Measurements from ENCODE around the gene CLEC7A.

DNA sequence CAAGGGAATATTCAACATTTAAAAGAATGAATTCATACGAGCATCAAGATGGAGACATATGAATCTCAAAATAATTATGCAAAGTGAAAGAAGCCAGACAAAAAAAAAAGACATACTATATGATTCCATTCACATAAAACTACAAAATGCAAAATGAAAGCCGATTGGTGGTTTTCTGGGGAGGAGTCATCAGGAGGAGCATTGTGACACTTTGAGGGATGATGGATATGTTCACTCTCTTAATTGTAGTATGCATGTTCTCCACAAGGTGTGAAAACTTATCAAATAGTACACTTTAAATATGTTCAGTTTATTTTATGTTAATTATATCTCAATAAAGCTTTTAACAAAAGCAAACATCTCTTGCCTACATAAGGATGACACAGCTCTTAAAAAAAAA lies 28.4 kb upstream of the CLEC7A start:
- TF ChIP-seq, protein P1, sequence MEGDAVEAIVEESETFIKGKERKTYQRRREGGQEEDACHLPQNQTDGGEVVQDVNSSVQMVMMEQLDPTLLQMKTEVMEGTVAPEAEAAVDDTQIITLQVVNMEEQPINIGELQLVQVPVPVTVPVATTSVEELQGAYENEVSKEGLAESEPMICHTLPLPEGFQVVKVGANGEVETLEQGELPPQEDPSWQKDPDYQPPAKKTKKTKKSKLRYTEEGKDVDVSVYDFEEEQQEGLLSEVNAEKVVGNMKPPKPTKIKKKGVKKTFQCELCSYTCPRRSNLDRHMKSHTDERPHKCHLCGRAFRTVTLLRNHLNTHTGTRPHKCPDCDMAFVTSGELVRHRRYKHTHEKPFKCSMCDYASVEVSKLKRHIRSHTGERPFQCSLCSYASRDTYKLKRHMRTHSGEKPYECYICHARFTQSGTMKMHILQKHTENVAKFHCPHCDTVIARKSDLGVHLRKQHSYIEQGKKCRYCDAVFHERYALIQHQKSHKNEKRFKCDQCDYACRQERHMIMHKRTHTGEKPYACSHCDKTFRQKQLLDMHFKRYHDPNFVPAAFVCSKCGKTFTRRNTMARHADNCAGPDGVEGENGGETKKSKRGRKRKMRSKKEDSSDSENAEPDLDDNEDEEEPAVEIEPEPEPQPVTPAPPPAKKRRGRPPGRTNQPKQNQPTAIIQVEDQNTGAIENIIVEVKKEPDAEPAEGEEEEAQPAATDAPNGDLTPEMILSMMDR (IDR thresholded peaks at IDR 0.05 in 4 of 5, conservative IDR thresholded peaks at IDR 0.05 in 1 of 5) = no peak
- TF ChIP-seq POLR2A (IDR thresholded peaks at IDR 0.05) = no peak
